Measurements from ENCODE around the gene ADAMTS3.
A peak's percentile ranks its signal among the peaks of the same experiment; 100 is the strongest.

The ADAMTS3 gene

DNA sequence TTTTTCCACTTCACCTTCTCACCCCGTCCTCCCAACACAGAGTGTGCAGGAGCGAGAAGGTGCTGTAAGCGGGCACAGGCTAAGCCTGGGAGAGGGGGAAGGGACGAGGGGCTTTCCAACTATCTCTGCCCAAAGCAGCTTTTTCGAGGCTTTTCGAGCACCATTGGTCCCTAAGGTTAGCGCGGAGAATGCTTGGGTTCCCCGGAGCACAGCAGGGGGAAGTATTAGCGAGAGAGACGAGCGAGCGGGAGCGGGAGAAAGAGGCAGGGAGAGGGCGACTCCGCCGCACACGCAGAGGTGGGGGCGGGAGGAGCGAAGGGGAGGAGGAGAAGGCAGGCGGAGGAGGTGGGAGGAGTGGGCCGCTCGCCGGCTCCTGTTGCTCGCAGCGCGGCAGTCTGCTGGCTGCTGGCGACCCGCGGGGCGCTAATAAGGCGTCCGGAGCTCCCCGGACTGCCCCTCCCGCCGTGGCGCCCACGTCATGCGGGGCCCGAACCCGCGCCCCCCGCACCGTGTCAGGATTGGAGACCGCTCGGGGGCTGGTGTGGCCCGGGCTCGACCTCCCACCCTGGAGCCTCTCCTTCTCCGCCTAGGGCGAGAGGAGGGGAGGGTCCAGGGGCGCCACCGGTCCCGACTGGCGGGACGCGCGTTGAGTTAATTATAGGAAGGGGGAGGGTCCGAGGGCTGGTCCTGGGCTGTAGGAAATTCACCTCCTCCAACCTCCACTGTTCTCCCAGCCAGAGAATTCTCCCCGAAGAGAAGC lies at the start of gene ADAMTS3:
Gene ADAMTS3 (minus strand): TSS at position 263 of the 760 bp plus-strand sequence. CDS start 459 bp downstream, outside the sequence.
- peak; percentile 90 for DNase-seq
- H3K9me3 ChIP-seq (ENCODE audit: severe bottlenecking): no peaks in the 10 kb centered on the region
- H3K27me3 ChIP-seq (ENCODE audit: insufficient read depth, low read depth, severe bottlenecking): no peaks in the 10 kb centered on the region
- no peaks in the 10 kb centered on the region for H3K36me3 ChIP-seq
- peak within 1 kb of the TSS; percentile 94 for H3K27ac ChIP-seq
- H3K4me3 ChIP-seq (ENCODE audit: low read depth, low read length): peak within 1 kb of the TSS; percentile 89
- TF ChIP-seq, protein P1, sequence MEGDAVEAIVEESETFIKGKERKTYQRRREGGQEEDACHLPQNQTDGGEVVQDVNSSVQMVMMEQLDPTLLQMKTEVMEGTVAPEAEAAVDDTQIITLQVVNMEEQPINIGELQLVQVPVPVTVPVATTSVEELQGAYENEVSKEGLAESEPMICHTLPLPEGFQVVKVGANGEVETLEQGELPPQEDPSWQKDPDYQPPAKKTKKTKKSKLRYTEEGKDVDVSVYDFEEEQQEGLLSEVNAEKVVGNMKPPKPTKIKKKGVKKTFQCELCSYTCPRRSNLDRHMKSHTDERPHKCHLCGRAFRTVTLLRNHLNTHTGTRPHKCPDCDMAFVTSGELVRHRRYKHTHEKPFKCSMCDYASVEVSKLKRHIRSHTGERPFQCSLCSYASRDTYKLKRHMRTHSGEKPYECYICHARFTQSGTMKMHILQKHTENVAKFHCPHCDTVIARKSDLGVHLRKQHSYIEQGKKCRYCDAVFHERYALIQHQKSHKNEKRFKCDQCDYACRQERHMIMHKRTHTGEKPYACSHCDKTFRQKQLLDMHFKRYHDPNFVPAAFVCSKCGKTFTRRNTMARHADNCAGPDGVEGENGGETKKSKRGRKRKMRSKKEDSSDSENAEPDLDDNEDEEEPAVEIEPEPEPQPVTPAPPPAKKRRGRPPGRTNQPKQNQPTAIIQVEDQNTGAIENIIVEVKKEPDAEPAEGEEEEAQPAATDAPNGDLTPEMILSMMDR (IDR thresholded peaks at IDR 0.05; ENCODE audit: low read depth, low read length): no peak

DNA sequence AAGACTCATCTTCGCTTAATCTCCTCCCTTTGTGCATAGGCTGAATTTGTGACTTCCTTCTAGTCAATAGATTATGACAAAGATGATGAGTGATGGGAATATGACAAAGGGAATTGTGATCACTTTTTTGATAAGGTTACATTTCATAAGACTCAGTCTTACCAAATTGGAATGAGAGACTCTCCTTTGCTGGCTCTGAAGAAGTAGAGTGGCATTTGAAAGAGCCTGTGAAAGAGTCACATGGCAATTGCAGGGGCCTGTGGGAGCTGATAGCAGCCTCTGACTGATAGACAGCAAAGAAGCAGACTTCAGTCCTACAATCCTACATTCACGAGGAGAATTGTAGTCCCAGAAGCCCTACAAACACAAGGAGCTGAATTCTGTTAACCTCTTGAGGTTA lies 44.9 kb upstream of the ADAMTS3 start:
- no peak for DNase-seq

DNA sequence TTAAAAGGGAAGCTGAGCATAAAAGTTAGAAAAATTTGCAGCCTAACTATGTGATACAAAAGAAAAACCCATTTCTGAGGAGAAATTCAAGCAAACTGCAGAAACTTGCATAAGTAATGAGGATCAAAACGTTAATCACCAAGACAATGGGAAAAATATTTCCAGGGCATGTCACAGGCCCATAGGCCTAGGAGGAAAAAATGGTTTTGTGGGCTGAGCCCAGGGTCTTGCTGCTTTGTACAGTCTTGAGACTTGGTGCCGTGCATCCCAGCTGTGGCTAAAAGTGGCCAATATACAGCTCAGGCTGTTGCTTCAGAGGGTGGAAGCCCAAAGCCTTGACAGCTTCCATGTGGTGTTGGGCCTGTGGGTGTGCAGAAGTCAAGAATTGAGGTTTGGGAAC lies 37.7 kb upstream of the ADAMTS3 start:
- H3K27ac ChIP-seq: no peak overlapping the region
- H3K4me3 ChIP-seq (ENCODE audit: low read depth, low read length): no peak overlapping the region
- H3K9me3 ChIP-seq (ENCODE audit: severe bottlenecking): no peaks in the 10 kb centered on the region
- no peaks in the 10 kb centered on the region for H3K27me3 ChIP-seq (ENCODE audit: insufficient read depth, low read depth, severe bottlenecking)
- no peak for DNase-seq
- TF ChIP-seq, protein P1 (IDR thresholded peaks at IDR 0.05; ENCODE audit: low read depth, low read length): no peak
- H3K36me3 ChIP-seq: no peaks in the 10 kb centered on the region

More for the DNA sequence above, 44.9 kb upstream of the ADAMTS3 start:
- Histone ChIP-seq H3K36me3 (no peaks in the 10 kb centered on the region), H3K27ac (no peak overlapping the region), H3K27me3 (ENCODE audit: insufficient read depth, low read depth, severe bottlenecking) (no peaks in the 10 kb centered on the region), H3K9me3 (ENCODE audit: severe bottlenecking) (no peaks in the 10 kb centered on the region), H3K4me3 (ENCODE audit: low read depth, low read length) (no peak overlapping the region)
- TF ChIP-seq, protein P1 (IDR thresholded peaks at IDR 0.05; ENCODE audit: low read depth, low read length): no peak

DNA sequence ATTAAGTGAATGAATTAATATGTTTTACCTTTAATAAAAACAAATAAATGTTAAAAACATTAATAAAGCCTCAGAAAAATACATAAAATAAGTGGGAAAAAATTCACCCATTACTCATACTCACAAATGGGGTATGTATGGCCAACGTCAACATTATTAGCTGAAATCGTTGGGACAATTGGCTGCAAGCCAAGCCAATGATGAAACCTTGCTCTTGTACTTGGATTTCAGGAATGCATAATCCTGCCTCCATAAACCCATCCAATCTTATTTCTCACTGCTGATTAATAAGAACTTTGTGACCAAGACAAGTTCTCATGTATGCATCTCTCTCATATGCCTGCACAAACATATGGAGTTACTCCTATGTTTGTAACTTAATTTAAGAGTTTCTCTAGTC lies 35.3 kb upstream of the ADAMTS3 start:
- Histone ChIP-seq H3K27me3 (ENCODE audit: insufficient read depth, low read depth, severe bottlenecking) (no peaks in the 10 kb centered on the region), H3K27ac (no peak overlapping the region), H3K4me3 (ENCODE audit: low read depth, low read length) (no peak overlapping the region), H3K9me3 (ENCODE audit: severe bottlenecking) (no peaks in the 10 kb centered on the region), H3K36me3 (no peaks in the 10 kb centered on the region)
- TF ChIP-seq, protein P1 (IDR thresholded peaks at IDR 0.05; ENCODE audit: low read depth, low read length): no peak
- DNase-seq: no peak

DNA sequence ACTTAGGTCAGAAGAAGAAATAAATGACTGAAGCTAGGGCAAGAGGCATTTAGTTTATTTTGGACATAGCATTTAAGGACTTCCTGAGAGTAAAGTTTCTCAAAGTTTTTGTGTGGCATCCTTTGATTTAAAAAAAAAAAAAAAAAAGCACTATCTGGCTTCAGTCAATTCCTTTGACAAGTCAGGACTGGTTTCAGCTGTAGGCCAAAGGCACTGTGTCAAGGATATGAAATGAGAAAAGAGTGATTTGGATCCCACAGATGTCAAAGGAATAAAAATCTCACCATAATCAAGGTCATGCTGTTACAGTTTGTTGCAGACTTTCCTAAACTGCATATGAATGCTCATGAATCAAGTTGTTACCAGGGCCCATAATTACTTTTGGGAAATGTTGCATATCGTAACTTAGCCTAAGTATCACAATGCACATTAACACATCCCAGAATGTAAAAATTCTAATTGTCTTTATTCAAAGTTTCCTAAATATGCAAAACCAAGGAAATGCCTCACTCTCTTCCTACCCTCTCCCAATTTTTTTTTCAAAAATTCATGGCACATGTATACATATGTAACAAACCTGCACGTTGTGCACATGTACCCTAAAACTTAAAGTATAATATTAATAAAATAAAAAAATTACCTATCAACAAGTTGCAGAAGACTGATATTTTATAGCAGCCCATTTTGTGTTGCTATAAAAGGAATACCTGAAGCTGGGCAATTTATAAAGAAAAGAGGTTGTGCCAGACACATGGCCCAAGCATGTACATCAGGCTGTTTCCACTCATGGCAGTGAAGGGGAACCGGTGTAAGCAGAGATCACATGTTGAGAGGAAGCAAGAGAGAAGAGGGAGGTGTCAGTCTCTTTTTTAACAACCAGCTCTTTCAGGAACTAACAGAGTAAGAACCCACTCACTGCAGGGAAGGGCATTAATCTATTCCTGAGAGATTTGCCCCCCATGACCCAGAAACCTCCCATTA lies 33.7 kb upstream of the ADAMTS3 start:
- H3K4me3 ChIP-seq (ENCODE audit: low read depth, low read length): no peak overlapping the region
- H3K27me3 ChIP-seq (ENCODE audit: insufficient read depth, low read depth, severe bottlenecking): no peaks in the 10 kb centered on the region
- H3K36me3 ChIP-seq: no peaks in the 10 kb centered on the region
- TF ChIP-seq, protein P1 (IDR thresholded peaks at IDR 0.05; ENCODE audit: low read depth, low read length): no peak
- no peaks in the 10 kb centered on the region for H3K9me3 ChIP-seq (ENCODE audit: severe bottlenecking)
- DNase-seq: no peak
- no peak overlapping the region for H3K27ac ChIP-seq

Data from WERI-Rb-1 (cell line).